Keratinocyte (primary cell): ENCODE data around the gene GPD1.

Experiments
- EZH2 ChIP-seq: IDR thresholded peaks from one replicate; pipeline ENCODE4 v1.6.1; 2012; ENCODE audit warnings: inconsistent platforms, mild to moderate bottlenecking, low read length, moderate library complexity
- TF ChIP-seq, protein P1 (sequence below), 3 experiments: IDR thresholded peaks in 1 of 3; conservative IDR thresholded peaks in 1 of 3; optimal IDR thresholded peaks in 1 of 3; 2 replicates in 2 of 3; 3 replicates in 1 of 3; pipeline versions ENCODE3 to v1.5.1; 2011; ENCODE audit warnings: low read length in 3 of 3, mild to moderate bottlenecking in 3 of 3, moderate library complexity in 2 of 3, control low read depth in 1 of 3, inconsistent platforms in 1 of 3; ENCODE audit not compliant: insufficient read depth in 2 of 3; ENCODE audit errors: extremely low read depth in 1 of 3

DNA sequence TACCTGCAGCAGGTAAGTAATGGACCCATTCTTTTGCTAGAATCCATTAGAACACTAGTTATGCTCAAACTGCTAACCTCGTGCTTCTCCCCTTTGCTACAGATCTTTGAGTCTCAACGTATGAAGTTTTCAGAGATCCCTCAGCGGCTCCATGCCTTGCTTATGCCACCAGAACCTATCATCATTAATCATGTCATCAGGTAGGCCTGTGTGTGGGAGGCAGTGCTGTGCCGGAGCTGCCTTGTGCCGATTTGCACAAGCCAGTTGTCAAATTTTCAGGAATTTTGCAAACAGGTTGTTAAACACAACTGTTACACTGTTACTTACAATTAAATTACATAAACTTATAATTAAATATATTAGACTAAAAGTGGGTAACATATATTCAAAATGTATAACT lies 13.4 kb upstream of the GPD1 start:
- TF ChIP-seq, protein P1, sequence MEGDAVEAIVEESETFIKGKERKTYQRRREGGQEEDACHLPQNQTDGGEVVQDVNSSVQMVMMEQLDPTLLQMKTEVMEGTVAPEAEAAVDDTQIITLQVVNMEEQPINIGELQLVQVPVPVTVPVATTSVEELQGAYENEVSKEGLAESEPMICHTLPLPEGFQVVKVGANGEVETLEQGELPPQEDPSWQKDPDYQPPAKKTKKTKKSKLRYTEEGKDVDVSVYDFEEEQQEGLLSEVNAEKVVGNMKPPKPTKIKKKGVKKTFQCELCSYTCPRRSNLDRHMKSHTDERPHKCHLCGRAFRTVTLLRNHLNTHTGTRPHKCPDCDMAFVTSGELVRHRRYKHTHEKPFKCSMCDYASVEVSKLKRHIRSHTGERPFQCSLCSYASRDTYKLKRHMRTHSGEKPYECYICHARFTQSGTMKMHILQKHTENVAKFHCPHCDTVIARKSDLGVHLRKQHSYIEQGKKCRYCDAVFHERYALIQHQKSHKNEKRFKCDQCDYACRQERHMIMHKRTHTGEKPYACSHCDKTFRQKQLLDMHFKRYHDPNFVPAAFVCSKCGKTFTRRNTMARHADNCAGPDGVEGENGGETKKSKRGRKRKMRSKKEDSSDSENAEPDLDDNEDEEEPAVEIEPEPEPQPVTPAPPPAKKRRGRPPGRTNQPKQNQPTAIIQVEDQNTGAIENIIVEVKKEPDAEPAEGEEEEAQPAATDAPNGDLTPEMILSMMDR (optimal IDR thresholded peaks at IDR 0.05 in 1 of 3, IDR thresholded peaks at IDR 0.05 in 1 of 3, conservative IDR thresholded peaks at IDR 0.05 in 1 of 3; ENCODE audit: extremely low read depth in 1 of 3, insufficient read depth in 2 of 3, low read length in 3 of 3) = no peak
- no peak for TF ChIP-seq EZH2
